K562 (cell line): ENCODE data around the gene PXK. TPM values are rescaled to one million over a fixed set of nuclear protein-coding genes. Genes with fewer than 3 reads are reported as not detected.

Source experiments
- ATAC-seq: fragments of 200-7000 bp; cut with Tn5 transposase; 3 replicates; pipeline ENCODE4 v1.9.1; 2020; ENCODE audit warnings: moderate library complexity
- BruUV-seq: library from RNA; stranded (reverse); fragments of 400-500 nt; replicated peaks from 2 replicates; lab custom pipeline; 2021; lab: Mats Ljungman, UMichigan
- CTCF ChIA-PET: fragments of 300-600 bp; formaldehyde crosslinking; extraction: SDS; loops from one replicate; lab custom pipeline; 2021; ENCODE audit warnings: low intra/inter-chr PET ratio; lab: Yijun Ruan, JAX
- POLR2A ChIA-PET: fragments of 300-600, 350-650 bp; sonication (Branson Sonifier 250); formaldehyde crosslinking; extraction: SDS; loops from one replicate; lab custom pipeline; 2021; ENCODE audit warnings: antibody characterized with exemption, inconsistent platforms; lab: Yijun Ruan, JAX
- DNase-seq, 4 experiments: peaks; one replicate each; pipeline versions ENCODE4 v3.0.0 to v3.0.0-alpha.2; 2011 to 2018; ENCODE audit warnings: low spot score in 3 of 4, mixed read lengths in 3 of 4; ENCODE audit errors: extremely low read depth in 1 of 4
- FAIRE-seq: peaks from 2 replicates; lab custom pipeline; 2011; peaks lifted over from hg19 to GRCh38; lab: Jason Lieb, UNC
- H2AFZ ChIP-seq: 2 replicates; pipeline ENCODE4 v1.6.0; 2011; ENCODE audit warnings: low read depth, low read length, control low read depth, inconsistent platforms
- H3K27ac ChIP-seq: fragments of 200-600 bp; 3 replicates; pipeline ENCODE4 v1.8.0; 2011; ENCODE audit warnings: low read depth, mild to moderate bottlenecking, control low read depth, inconsistent platforms, low read length, moderate library complexity, mixed read lengths; ENCODE audit errors: extremely low read depth
- H3K27me3 ChIP-seq, 2 experiments: fragments of 300-600 bp in 1 of 2; 2 replicates in 1 of 2; 3 replicates in 1 of 2; pipeline versions ENCODE4 v1.6.0 to v1.8.0; 2011; ENCODE audit warnings: inconsistent platforms in 2 of 2, low read length in 2 of 2, mild to moderate bottlenecking in 1 of 2, mixed read lengths in 1 of 2, moderate library complexity in 1 of 2; ENCODE audit not compliant: control insufficient read depth in 2 of 2, insufficient read depth in 2 of 2
- H3K36me3 ChIP-seq: fragments of 300-600 bp; 3 replicates; pipeline ENCODE4 v1.8.0; 2011; ENCODE audit warnings: mild to moderate bottlenecking, low read length, inconsistent platforms; ENCODE audit not compliant: control insufficient read depth, insufficient read depth
- H3K4me1 ChIP-seq, 2 experiments: fragments of 200-600 bp in 1 of 2; replicated peaks in 1 of 2; 2 replicates in 1 of 2; 3 replicates in 1 of 2; pipeline versions ENCODE4 v1.5.1 to v1.8.0; 2011; ENCODE audit warnings: inconsistent platforms in 2 of 2, low read length in 2 of 2, mild to moderate bottlenecking in 1 of 2, mixed read lengths in 1 of 2, moderate library complexity in 1 of 2; ENCODE audit not compliant: control insufficient read depth in 2 of 2, insufficient read depth in 2 of 2
- H3K4me2 ChIP-seq: 2 replicates; pipeline ENCODE4 v1.6.1; 2011; ENCODE audit warnings: low read length, control low read depth, inconsistent platforms, mixed read lengths; ENCODE audit not compliant: insufficient read depth
- H3K4me3 ChIP-seq: fragments of 200-600 bp; sonication (generic), shearing (Covaris generic); 2 replicates; pipeline ENCODE4 v1.5.1; 2016; ENCODE audit warnings: control low read depth, inconsistent platforms
- H3K79me2 ChIP-seq: fragments of 200-600 bp; 3 replicates; pipeline ENCODE4 v1.8.0; 2011; ENCODE audit warnings: low read length, inconsistent platforms; ENCODE audit not compliant: control insufficient read depth, insufficient read depth
- H3K9ac ChIP-seq, 2 experiments: 2 replicates each; pipeline versions ENCODE4 v1.6.0 to v1.6.1; 2011; ENCODE audit warnings: low read depth in 2 of 2, low read length in 2 of 2, control low read depth in 1 of 2, inconsistent platforms in 1 of 2, mild to moderate bottlenecking in 1 of 2, mixed read lengths in 1 of 2; ENCODE audit not compliant: insufficient read depth in 1 of 2
- H3K9me1 ChIP-seq: one replicate; pipeline ENCODE4 v1.6.0; 2011; ENCODE audit warnings: inconsistent platforms, mild to moderate bottlenecking, low read length, moderate library complexity; ENCODE audit not compliant: control insufficient read depth, insufficient read depth
- H3K9me3 ChIP-seq: replicated peaks from 2 replicates; pipeline ENCODE4 v1.5.1; 2011; ENCODE audit warnings: low read depth, low read length, inconsistent platforms; ENCODE audit not compliant: control insufficient read depth, insufficient read depth
- H4K20me1 ChIP-seq: replicated peaks from 2 replicates; pipeline ENCODE4 v1.6.1; 2011; ENCODE audit warnings: low read length, inconsistent platforms, mixed read lengths; ENCODE audit not compliant: control insufficient read depth, insufficient read depth
- CAMTA2 ChIP-seq: fragments of 250-450 bp; sonication (Bioruptor Pico); conservative IDR thresholded peaks from 2 replicates; pipeline ENCODE4 v1.5.1; 2022
- COPS2 ChIP-seq: fragments of 450-650 bp; conservative IDR thresholded peaks from 2 replicates; pipeline ENCODE4 v1.6.1; 2016; ENCODE audit warnings: mild to moderate bottlenecking, moderate library complexity
- HES1 ChIP-seq: fragments of 450-650 bp; IDR thresholded peaks from 2 replicates; pipeline ENCODE4 v1.6.1; 2016; ENCODE audit warnings: low read depth, mild to moderate bottlenecking, moderate library complexity
- HMG20B ChIP-seq: fragments of 250-450 bp; sonication (Bioruptor Pico); IDR thresholded peaks from 2 replicates; pipeline ENCODE4 v1.5.0; 2021; ENCODE audit warnings: mild to moderate bottlenecking
- HSF4 ChIP-seq: fragments of 250-450 bp; sonication (Bioruptor Pico); IDR thresholded peaks from 2 replicates; pipeline ENCODE4 v2.1.2; 2022; ENCODE audit warnings: mild to moderate bottlenecking, moderate library complexity, borderline replicate concordance
- LCOR ChIP-seq: sonication (generic); formaldehyde crosslinking; IDR thresholded peaks from 2 replicates; pipeline ENCODE4 v1.8.0; 2022; ENCODE audit warnings: mild to moderate bottlenecking, missing genetic modification reagents
- MCM5 ChIP-seq: fragments of 450-650 bp; IDR thresholded peaks from 2 replicates; pipeline ENCODE4 v1.6.1; 2016; ENCODE audit warnings: low read depth
- POLR2B ChIP-seq: fragments of 450-650 bp; IDR thresholded peaks from 2 replicates; pipeline ENCODE4 v1.6.1; 2018; ENCODE audit warnings: low read depth; ENCODE audit not compliant: partially characterized antibody
- RUNX1 ChIP-seq: sonication (generic); IDR thresholded peaks from 2 replicates; pipeline ENCODE4 v1.6.1; 2016; ENCODE audit warnings: antibody characterized with exemption, low read depth
- TAL1 ChIP-seq: fragments of 450-650 bp; IDR thresholded peaks from 2 replicates; pipeline ENCODE4 v1.6.1; 2016; ENCODE audit warnings: mild to moderate bottlenecking
- TGIF2 ChIP-seq: sonication (generic); formaldehyde crosslinking; IDR thresholded peaks from 2 replicates; pipeline ENCODE4 v1.8.1; 2022; ENCODE audit warnings: mild to moderate bottlenecking, missing genetic modification reagents, moderate library complexity
- ZNF12 ChIP-seq: sonication (generic); formaldehyde crosslinking; IDR thresholded peaks from 2 replicates; pipeline ENCODE4 v1.4.0; 2020; ENCODE audit warnings: mild to moderate bottlenecking, missing genetic modification reagents
- ZNF165 ChIP-seq: fragments of 250-450 bp; sonication (Bioruptor Pico); IDR thresholded peaks from 2 replicates; pipeline ENCODE4 v1.4.0; 2020; ENCODE audit warnings: borderline replicate concordance
- ZNF584 ChIP-seq: fragments of 200-800 bp; sonication (Bioruptor generic); IDR thresholded peaks from 2 replicates; pipeline ENCODE4 v1.6.1; 2016; ENCODE audit warnings: low read depth, mild to moderate bottlenecking, missing genetic modification characterization, missing compliant biosample characterization
- ZNF707 ChIP-seq: fragments of 250-450 bp; sonication (Bioruptor Pico); conservative IDR thresholded peaks from 2 replicates; pipeline ENCODE4 v1.8.0; 2022; ENCODE audit warnings: inconsistent platforms, mild to moderate bottlenecking, moderate library complexity
- ZNF75A ChIP-seq: fragments of 450-650 bp; formaldehyde crosslinking; IDR thresholded peaks from 2 replicates; pipeline ENCODE4 v1.4.0; 2020; ENCODE audit warnings: mild to moderate bottlenecking
- ZNF778 ChIP-seq: fragments of 450-650 bp; formaldehyde crosslinking; IDR thresholded peaks from 2 replicates; pipeline ENCODE4 v1.4.0; 2020; ENCODE audit warnings: mild to moderate bottlenecking, moderate library complexity
- WGBS: fragments of 100-300 bp; shearing (Covaris generic); methylation state at CpG from one replicate; pipeline ENCODE4 v1.1.6; 2016; ENCODE audit warnings: low coverage, mixed read lengths; ENCODE audit not compliant: insufficient coverage; ENCODE audit errors: missing lambda C conversion rate; 5-methylcytosine and 5-hydroxymethylcytosine counted together
- in situ Hi-C: fragments of 300-500 bp; cut with MboI; formaldehyde crosslinking; loops from 4 replicates; pipeline ENCODE4 v1.15.0; 2018; ENCODE audit warnings: inconsistent platforms, mixed read lengths
- intact Hi-C: fragments of 100-400 bp; cut with micrococcal nuclease; formaldehyde crosslinking; loops from 2 replicates; pipeline ENCODE4 v1.14.2; 2022
- polyA plus RNA-seq, 8 experiments: library from polyadenylated mRNA; depleted of rRNA in 4 of 8; stranded (reverse) in 5 of 8; unstranded in 3 of 8; fragments of >200 nt; fragmentation: Nextera tagmentation in 2 of 8; fragmentation: Illumina TruSeq in 1 of 8; extraction: Ambion mirVana in 2 of 8; extraction: Trizol in 1 of 8; gene quantifications; 2 replicates each; pipeline versions ENCODE4 v1.2.1 to v1.2.3, GENCODE V29; 2011 to 2014; ENCODE audit warnings: inconsistent platforms in 1 of 8, missing spikeins in 1 of 8
- total RNA-seq, 7 experiments: library from RNA; depleted of rRNA in 6 of 7; stranded (reverse); fragments of >200 nt in 6 of 7; fragmentation: Illumina TruSeq in 2 of 7; extraction: Trizol in 2 of 7; gene quantifications; 2 replicates each; pipeline versions ENCODE4 v1.2.1 to v1.2.3, GENCODE V29; 2011 to 2021; ENCODE audit warnings: low replicate concordance in 1 of 7
- TF ChIP-seq, protein P1 (sequence below): fragments of 450-650 bp; IDR thresholded peaks from 2 replicates; pipeline ENCODE4 v1.7.0; 2016; ENCODE audit warnings: borderline replicate concordance
- TF ChIP-seq, protein P2 (sequence below): sonication (generic); formaldehyde crosslinking; IDR thresholded peaks from 2 replicates; pipeline ENCODE4 v1.8.0; 2022; ENCODE audit warnings: mild to moderate bottlenecking, missing genetic modification reagents
- TF ChIP-seq, protein P3 (sequence below): fragments of 450-650 bp; formaldehyde crosslinking; IDR thresholded peaks from 2 replicates; pipeline ENCODE4 v1.4.0; 2022; ENCODE audit warnings: mild to moderate bottlenecking, moderate library complexity

PXK gene
- total and polyA plus RNA-seq, 9 of the 15 experiments (the other 6 are each of a cell fraction or from before 2014, with no cell fraction given), result 3.3 to 19.9 (median 11.3) TPM

GRCh38 chr3:58421004-58421403 is 88.3 kb downstream of the PXK start (continued):
- TF ChIP-seq HES1 (no peak), TGIF2 (CRISPR knock-in tag) (no peak), CAMTA2 (no peak), HSF4 (CRISPR knock-in tag) (no peak), HMG20B (CRISPR knock-in tag) (no peak)
- TF ChIP-seq, protein P1, sequence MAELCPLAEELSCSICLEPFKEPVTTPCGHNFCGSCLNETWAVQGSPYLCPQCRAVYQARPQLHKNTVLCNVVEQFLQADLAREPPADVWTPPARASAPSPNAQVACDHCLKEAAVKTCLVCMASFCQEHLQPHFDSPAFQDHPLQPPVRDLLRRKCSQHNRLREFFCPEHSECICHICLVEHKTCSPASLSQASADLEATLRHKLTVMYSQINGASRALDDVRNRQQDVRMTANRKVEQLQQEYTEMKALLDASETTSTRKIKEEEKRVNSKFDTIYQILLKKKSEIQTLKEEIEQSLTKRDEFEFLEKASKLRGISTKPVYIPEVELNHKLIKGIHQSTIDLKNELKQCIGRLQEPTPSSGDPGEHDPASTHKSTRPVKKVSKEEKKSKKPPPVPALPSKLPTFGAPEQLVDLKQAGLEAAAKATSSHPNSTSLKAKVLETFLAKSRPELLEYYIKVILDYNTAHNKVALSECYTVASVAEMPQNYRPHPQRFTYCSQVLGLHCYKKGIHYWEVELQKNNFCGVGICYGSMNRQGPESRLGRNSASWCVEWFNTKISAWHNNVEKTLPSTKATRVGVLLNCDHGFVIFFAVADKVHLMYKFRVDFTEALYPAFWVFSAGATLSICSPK, result no peak

DNA sequence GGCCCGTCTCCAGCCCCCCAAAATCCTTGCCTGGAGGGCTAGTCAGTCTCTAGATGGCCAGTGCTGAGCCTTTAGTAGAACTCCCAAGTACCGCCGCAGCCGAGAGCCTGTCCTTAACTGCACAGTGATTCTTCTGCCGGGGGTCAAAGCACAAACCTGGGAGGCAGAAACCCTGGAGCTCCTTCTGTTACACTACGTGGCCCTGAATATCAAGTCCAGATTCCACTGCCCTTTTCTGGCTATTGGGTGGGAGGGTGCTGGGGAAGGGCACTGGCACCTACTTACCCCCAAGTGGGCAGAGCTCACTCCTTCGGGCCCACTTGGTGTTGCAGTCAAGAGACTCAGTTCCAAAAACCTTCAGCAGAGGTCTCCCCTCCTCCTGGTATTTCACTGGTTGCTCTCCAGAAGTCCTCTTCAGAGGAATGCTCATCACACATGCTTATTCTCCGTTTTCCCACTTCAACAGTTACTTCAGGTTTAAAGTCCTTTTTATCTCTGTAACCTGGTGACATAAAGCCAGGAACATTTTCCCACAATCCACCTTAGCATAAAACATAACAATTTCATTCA is 90.1 kb downstream of the PXK start:
- 74% methylated on average over 4 of the region's 8 CpGs for whole genome bisulfite sequencing
- ChIA-PET CTCF (interaction anchor here (1.0 to 1.5 kb wide), 3 partner anchors 9 to 110 kb away, joined by 3 to 9 read pairs (median 4); no protein-coding TSS in a partner anchor), POLR2A (no interaction called here)
- H3K27me3 ChIP-seq, result no peaks in the 10 kb centered on the region
- no peak overlapping the region for H3K27ac ChIP-seq
- peaks cover 39% of the 10 kb centered on the region; the same call in 2 of the 3 replicates for H3K36me3 ChIP-seq
- no peaks in the 10 kb centered on the region for H3K9me3 ChIP-seq
- no peak for FAIRE-seq
- H3K4me3 ChIP-seq, result no peak overlapping the region
- DNase-seq, result peak in 1 of 4 experiments; percentile 19
- no peaks in the 10 kb centered on the region for H4K20me1 ChIP-seq
- intact Hi-C loops (loop anchor here (2.0 to 5.0 kb wide), 2 partner anchors 110 to 209 kb away; no protein-coding TSS in a partner anchor), in situ Hi-C loops (no loop called here)
- H3K9me1 ChIP-seq, result no peaks in the 10 kb centered on the region
- no peak overlapping the region for H3K9ac ChIP-seq
- H3K79me2 ChIP-seq, result no peaks in the 10 kb centered on the region
- no peak overlapping the region for H2AFZ ChIP-seq
- no TSS peak for BruUV-seq
- ATAC-seq, result peak; percentile 71
- H3K4me2 ChIP-seq, result no peak overlapping the region
- H3K4me1 ChIP-seq, result no peaks in the 10 kb centered on the region; a peak in 1 of 5 replicates
- no peak for TF ChIP-seq TAL1
- no peak for TF ChIP-seq ZNF165 (CRISPR knock-in tag)
- no peak for TF ChIP-seq ZNF12 (CRISPR knock-in tag)
- no peak for TF ChIP-seq MCM5
- no peak for TF ChIP-seq ZNF584 (CRISPR knock-in tag)
- TF ChIP-seq ZNF75A (CRISPR knock-in tag), result peak; percentile 79
- no peak for TF ChIP-seq POLR2B
- TF ChIP-seq LCOR (CRISPR knock-in tag), result no peak
- TF ChIP-seq ZNF778 (CRISPR knock-in tag), result no peak
- TF ChIP-seq, protein P2, sequence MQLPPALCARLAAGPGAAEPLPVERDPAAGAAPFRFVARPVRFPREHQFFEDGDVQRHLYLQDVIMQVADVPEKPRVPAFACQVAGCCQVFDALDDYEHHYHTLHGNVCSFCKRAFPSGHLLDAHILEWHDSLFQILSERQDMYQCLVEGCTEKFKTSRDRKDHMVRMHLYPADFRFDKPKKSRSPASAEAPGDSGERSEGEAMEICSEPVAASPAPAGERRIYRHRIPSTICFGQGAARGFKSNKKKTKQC (CRISPR knock-in tag), result no peak
- TF ChIP-seq, protein P3, sequence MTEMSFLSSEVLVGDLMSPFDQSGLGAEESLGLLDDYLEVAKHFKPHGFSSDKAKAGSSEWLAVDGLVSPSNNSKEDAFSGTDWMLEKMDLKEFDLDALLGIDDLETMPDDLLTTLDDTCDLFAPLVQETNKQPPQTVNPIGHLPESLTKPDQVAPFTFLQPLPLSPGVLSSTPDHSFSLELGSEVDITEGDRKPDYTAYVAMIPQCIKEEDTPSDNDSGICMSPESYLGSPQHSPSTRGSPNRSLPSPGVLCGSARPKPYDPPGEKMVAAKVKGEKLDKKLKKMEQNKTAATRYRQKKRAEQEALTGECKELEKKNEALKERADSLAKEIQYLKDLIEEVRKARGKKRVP, result no peak
- no peak for TF ChIP-seq RUNX1
- no peak for TF ChIP-seq ZNF707 (CRISPR knock-in tag)
- no peak for TF ChIP-seq COPS2
